Panc1 (cell line): ENCODE results near the gene PICALM. TPM values are rescaled to one million over a fixed set of nuclear protein-coding genes. Genes with fewer than 3 reads are reported as not detected.

ENCODE experiments used
- ATAC-seq: fragments of 200-7000 bp; cut with Tn5 transposase; 2 replicates; pipeline ENCODE4 v1.9.1; 2020; ENCODE audit warnings: mild to moderate bottlenecking, moderate library complexity
- BruUV-seq: library from RNA; stranded (reverse); fragments of 400-500 nt; replicated peaks from 2 replicates; lab custom pipeline; 2021; lab: Mats Ljungman, UMichigan
- CTCF ChIA-PET: fragments of 300-600 bp; sonication (Branson Sonifier 250); formaldehyde crosslinking; loops from one replicate; lab custom pipeline; 2022; ENCODE audit warnings: antibody characterized with exemption; lab: Charles Lee
- POLR2A ChIA-PET: fragments of 300-600 bp; sonication (Branson Sonifier 250); formaldehyde crosslinking; loops from one replicate; lab custom pipeline; 2022; ENCODE audit warnings: antibody characterized with exemption; lab: Charles Lee
- DNase-seq: peaks from one replicate; pipeline ENCODE4 v3.0.0-alpha.2; 2010; ENCODE audit warnings: low read depth, low spot score
- H3K27ac ChIP-seq: 2 replicates; pipeline ENCODE4 v1.5.1; 2011; ENCODE audit warnings: mild to moderate bottlenecking, low read length, inconsistent platforms
- H3K27me3 ChIP-seq: fragments of 200-500 bp; sonication (Bioruptor generic); 2 replicates; pipeline ENCODE4 v1.6.0; 2014; ENCODE audit warnings: low read length, inconsistent platforms; ENCODE audit not compliant: control insufficient read depth, insufficient read depth
- H3K36me3 ChIP-seq: fragments of 200-500 bp; sonication (Bioruptor generic); 2 replicates; pipeline ENCODE4 v1.5.1; 2014; ENCODE audit warnings: inconsistent platforms, mild to moderate bottlenecking, low read length, moderate library complexity; ENCODE audit not compliant: control insufficient read depth, insufficient read depth
- H3K4me1 ChIP-seq: 2 replicates; pipeline ENCODE4 v1.5.1; 2011; ENCODE audit warnings: inconsistent platforms, mild to moderate bottlenecking, low read length, moderate library complexity; ENCODE audit not compliant: control insufficient read depth, insufficient read depth
- H3K4me3 ChIP-seq, 2 experiments: 2 replicates each; pipeline ENCODE4 v1.5.1; 2011 to 2012; ENCODE audit warnings: low read depth in 2 of 2, low read length in 2 of 2, mild to moderate bottlenecking in 2 of 2, inconsistent platforms in 1 of 2, moderate library complexity in 1 of 2
- H3K9me3 ChIP-seq: fragments of 200-500 bp; sonication (Bioruptor generic); 2 replicates; pipeline ENCODE4 v1.5.1; 2014; ENCODE audit warnings: low read depth, mild to moderate bottlenecking, inconsistent platforms, low read length, moderate library complexity; ENCODE audit not compliant: control insufficient read depth, insufficient read depth
- CTCF ChIP-seq: fragments of 450-650 bp; IDR thresholded peaks from 2 replicates; pipeline ENCODE4 v1.5.1; 2017; ENCODE audit warnings: mild to moderate bottlenecking
- POLR2AphosphoS5 ChIP-seq: IDR thresholded peaks from 2 replicates; pipeline ENCODE4 v1.6.1; 2012; ENCODE audit warnings: mild to moderate bottlenecking, low read depth, low read length, moderate library complexity
- REST ChIP-seq, 2 experiments: IDR thresholded peaks; 2 replicates each; pipeline ENCODE4 v1.6.1; 2011 to 2012; ENCODE audit warnings: low read depth in 2 of 2, control low read depth in 1 of 2, low read length in 1 of 2, mild to moderate bottlenecking in 1 of 2, moderate library complexity in 1 of 2; ENCODE audit not compliant: insufficient read depth in 1 of 2
- SIN3A ChIP-seq: IDR thresholded peaks from 2 replicates; pipeline ENCODE4 v1.6.1; 2012; ENCODE audit warnings: low read depth, mild to moderate bottlenecking, low read length, moderate library complexity, borderline replicate concordance; ENCODE audit not compliant: insufficient read depth
- TCF7L2 ChIP-seq: IDR thresholded peaks from 2 replicates; pipeline ENCODE4 v1.6.1; 2011; ENCODE audit warnings: mild to moderate bottlenecking, low read depth, low read length, inconsistent platforms
- in situ Hi-C: cut with HindIII; loops from 2 replicates; pipeline ENCODE4 v1.10.0; 2016; ENCODE audit warnings: low sequenced_read_pairs, low pct_unique_long_range_greater_than_20kb
- intact Hi-C: fragments of 100-400 bp; cut with micrococcal nuclease; formaldehyde crosslinking; loops from one replicate; pipeline ENCODE4 v1.10.0; 2022; ENCODE audit not compliant: unreplicated experiment
- total RNA-seq: library from RNA; stranded (reverse); gene quantifications from one replicate; pipeline ENCODE4 v1.2.1, GENCODE V29; 2021; ENCODE audit not compliant: unreplicated experiment

The PICALM gene
- total RNA-seq, 1 experiment from 2014 or later = 153 TPM

GRCh38 chr11:85948884-85949283, 120.0 kb downstream of the PICALM start:
- ChIA-PET CTCF (no interaction called here), POLR2A (no interaction called here)
- BruUV-seq = no TSS peak
- Histone ChIP-seq H3K36me3 (no peaks in the 10 kb centered on the region), H3K27me3 (no peaks in the 10 kb centered on the region), H3K27ac (no peak overlapping the region), H3K4me3 (no peak overlapping the region), H3K9me3 (no peaks in the 10 kb centered on the region), H3K4me1 (no peaks in the 10 kb centered on the region)
- intact Hi-C loops (loop anchor here (10.0 kb wide), 1 partner anchor 346 kb away; no protein-coding TSS in a partner anchor), in situ Hi-C loops (no loop called here)
- DNase-seq (no peak), ATAC-seq (no peak)
- TF ChIP-seq POLR2AphosphoS5 = no peak
- no peak for TF ChIP-seq CTCF
- TF ChIP-seq REST (IDR thresholded peaks at IDR 0.05; ENCODE audit: insufficient read depth in 1 of 2, low read depth in 2 of 2, low read length in 1 of 2) = no peak
- no peak for TF ChIP-seq SIN3A
- no peak for TF ChIP-seq TCF7L2

GRCh38 chr11:85947431-85948272, 121.2 kb downstream of the PICALM start:
- Histone ChIP-seq H3K4me3 (no peak overlapping the region), H3K9me3 (no peaks in the 10 kb centered on the region), H3K27me3 (no peaks in the 10 kb centered on the region), H3K4me1 (no peaks in the 10 kb centered on the region), H3K27ac (no peak overlapping the region), H3K36me3 (no peaks in the 10 kb centered on the region)
- BruUV-seq = no TSS peak
- DNase-seq (peak; percentile 28), ATAC-seq (peak; percentile 28; the same call in 1 of the 2 replicates)
- TF ChIP-seq POLR2AphosphoS5 (no peak), TCF7L2 (no peak), CTCF (no peak)
- in situ Hi-C loops (no loop called here), intact Hi-C loops (loop anchor here (10.0 kb wide), 1 partner anchor 347 kb away; no protein-coding TSS in a partner anchor)
- POLR2A ChIA-PET = no interaction called here
- CTCF ChIA-PET = no interaction called here
